Adrenal gland (tissue), 12 donors: Measurements from ENCODE around the gene CAMTA1. TPM values are rescaled to one million over a fixed set of nuclear protein-coding genes. Genes with fewer than 3 reads are reported as not detected.

Source experiments
- DNase-seq, 7 donors: peaks; one replicate each; pipeline ENCODE4 v3.0.0-alpha.2; 2019 to 2020
- H3K27ac ChIP-seq, 5 donors: fragments of 200-600 bp; sonication (generic) in 4 of 5; 1 replicate in 3 of 5; 2 replicates in 2 of 5; pipeline versions ENCODE4 v1.5.1 to v1.8.0; 2016 to 2020; ENCODE audit warnings: mild to moderate bottlenecking in 1 of 5
- H3K27me3 ChIP-seq: fragments of 200-600 bp; 2 replicates; pipeline ENCODE4 v1.8.0; 2021
- H3K36me3 ChIP-seq, 2 donors: fragments of 200-600 bp; replicated peaks in 1 of 2; 1 replicate in 1 of 2; 2 replicates in 1 of 2; pipeline versions ENCODE4 v1.5.1 to v1.8.0; 2018 to 2022
- H3K4me1 ChIP-seq, 2 donors: fragments of 200-600 bp; replicated peaks in 1 of 2; 1 replicate in 1 of 2; 2 replicates in 1 of 2; pipeline versions ENCODE4 v1.5.1 to v1.8.0; 2018 to 2021
- H3K4me3 ChIP-seq, 4 donors: fragments of 200-600 bp; sonication (generic) in 3 of 4; one replicate each; pipeline ENCODE4 v1.5.1; 2016 to 2018
- H3K9me3 ChIP-seq, 3 donors: fragments of 200-600 bp; sonication (generic) in 1 of 3; replicated peaks in 1 of 3; 1 replicate in 2 of 3; 2 replicates in 1 of 3; pipeline versions ENCODE4 v1.5.1 to v1.8.0; 2016 to 2021
- CTCF ChIP-seq, 6 experiments: fragments of 450-650 bp in 4 of 6; fragments of 200-600 bp in 2 of 6; sonication (generic) in 1 of 6; IDR thresholded peaks; 1 replicate in 5 of 6; 2 replicates in 1 of 6; pipeline versions ENCODE4 v1.5.1 to v1.8.0; 2016 to 2021; ENCODE audit warnings: antibody characterized with exemption in 6 of 6, mild to moderate bottlenecking in 2 of 6, moderate library complexity in 1 of 6
- POLR2A ChIP-seq, 2 donors: fragments of 450-650 bp; IDR thresholded peaks; one replicate each; pipeline ENCODE4 v1.6.1; 2017; ENCODE audit warnings: antibody characterized with exemption in 2 of 2, mild to moderate bottlenecking in 2 of 2, moderate library complexity in 1 of 2
- WGBS, 4 donors: extraction: QIAGEN DNeasy Blood & Tissue Kit in 2 of 4; methylation state at CpG; one replicate each; pipeline versions ENCODE4 v1.1.5 to v1.1.7; 2013 to 2017; 5-methylcytosine and 5-hydroxymethylcytosine counted together
- intact Hi-C, 2 donors: fragments of 100-400 bp; cut with DNase I; formaldehyde crosslinking; loops; one replicate each; pipeline versions ENCODE4 v1.14.1 to v1.15.0; 2022 to 2023
- polyA plus RNA-seq, 3 donors: library from polyadenylated mRNA; stranded (reverse); fragments of 200-250 nt in 2 of 3; fragments of 350-450 nt in 1 of 3; fragmentation: Illumina TruSeq in 1 of 3; extraction: RNeasy Lipid Tissue Mini Kit (QIAGEN cat#74804) in 1 of 3; gene quantifications; one replicate each; pipeline ENCODE4 v1.2.3, GENCODE V29; 2013 to 2014
- total RNA-seq, 9 donors: library from RNA; depleted of rRNA in 4 of 9; stranded (reverse); fragments of >200 nt in 4 of 9; fragments of 120-200 nt in 1 of 9; fragmentation: NEBNext Ultra II Directional in 1 of 9; extraction: Animal tissue kit (Norgen Biotek cat#: 25700) in 1 of 9; gene quantifications; one replicate each; pipeline versions ENCODE4 v1.1.0 to v1.2.4, GENCODE V29; 2013 to 2023
- donor health status: healthy with polysubstance abuse.
- donor health status: Bipolar disorder and iron deficiency.
- donor health status: DM: yes; HTN: yes; CAD: no.
- donor health status: DM: no; HTN: no; CAD: no.
- donor health status: DM: no; HTN: no; CAD: no.
- donor health status: DM: yes; HTN: yes; CAD: no.

CAMTA1 gene
- total and polyA plus RNA-seq, 12 donors = 62.9 to 141 (median 96.9) TPM

- Histone ChIP-seq H3K36me3 (no peaks in the 10 kb centered on the region), H3K4me3 (no peak overlapping the region), H3K27ac (no peak overlapping the region), H3K27me3 (no peaks in the 10 kb centered on the region), H3K4me1 (no peaks in the 10 kb centered on the region), H3K9me3 (no peaks in the 10 kb centered on the region)
- DNase-seq = no peak
- TF ChIP-seq POLR2A (IDR thresholded peaks at IDR 0.05) (no peak), CTCF (IDR thresholded peaks at IDR 0.05) (no peak)
- intact Hi-C loops = no loop called here
Measured at GRCh38 chr1:6981595-6981994, 196.3 kb downstream of the CAMTA1 start.

GRCh38 chr1:6982443-6982842 lies 197.2 kb downstream of the CAMTA1 start:
- intact Hi-C loops = no loop called here
- no peak for TF ChIP-seq POLR2A (IDR thresholded peaks at IDR 0.05)
- no peak for TF ChIP-seq CTCF (IDR thresholded peaks at IDR 0.05)
- no peaks in the 10 kb centered on the region for H3K36me3 ChIP-seq
- H3K27ac ChIP-seq = no peak overlapping the region
- H3K27me3 ChIP-seq = no peaks in the 10 kb centered on the region
- 86 to 90% (median 87%) methylated on average over 5 to 9 of the region's 9 CpGs for WGBS, 4 donors
- H3K4me3 ChIP-seq = no peak overlapping the region
- no peaks in the 10 kb centered on the region for H3K4me1 ChIP-seq
- DNase-seq = no peak
- H3K9me3 ChIP-seq = no peaks in the 10 kb centered on the region

GRCh38 chr1:6982860-6983259 lies 197.6 kb downstream of the CAMTA1 start:
- Histone ChIP-seq H3K27ac (no peak overlapping the region), H3K36me3 (no peaks in the 10 kb centered on the region), H3K27me3 (no peaks in the 10 kb centered on the region), H3K4me3 (no peak overlapping the region), H3K4me1 (no peaks in the 10 kb centered on the region), H3K9me3 (no peaks in the 10 kb centered on the region)
- WGBS, 4 donors = 95 to 100% (median 96%) methylated on average over 2 of the region's 2 CpGs
- DNase-seq = no peak
- intact Hi-C loops = no loop called here
- TF ChIP-seq POLR2A (IDR thresholded peaks at IDR 0.05) (no peak), CTCF (IDR thresholded peaks at IDR 0.05) (no peak)

- Histone ChIP-seq H3K27me3 (no peaks in the 10 kb centered on the region), H3K9me3 (no peaks in the 10 kb centered on the region), H3K4me1 (no peaks in the 10 kb centered on the region), H3K4me3 (no peak overlapping the region), H3K27ac (no peak overlapping the region), H3K36me3 (no peaks in the 10 kb centered on the region)
- no peak for DNase-seq
- 82 to 84% (median 82%) methylated on average over 14 of the region's 14 CpGs for WGBS, 4 donors
- intact Hi-C loops = no loop called here
- TF ChIP-seq CTCF (IDR thresholded peaks at IDR 0.05) (no peak), POLR2A (IDR thresholded peaks at IDR 0.05) (no peak)
Measured at GRCh38 chr1:6984536-6984935, 199.3 kb downstream of the CAMTA1 start.
